Naive thymus-derived CD4-positive, alpha-beta T cell (primary cell): ENCODE results near the gene ZCWPW2. TPM values are rescaled to one million over a fixed set of nuclear protein-coding genes. Genes with fewer than 3 reads are reported as not detected.

Source experiments
- ATAC-seq: fragments of 150-1000 bp; cut with Tn5 transposase; 2 replicates; pipeline ENCODE4 v1.10.0; 2021; ENCODE audit warnings: mild to moderate bottlenecking, moderate library complexity
- CTCF ChIA-PET: fragments of 350-600 bp; sonication (Branson Sonifier 250); formaldehyde crosslinking; loops from one replicate; lab custom pipeline; 2021; ENCODE audit warnings: antibody characterized with exemption; lab: Charles Lee
- POLR2A ChIA-PET: fragments of 350-600 bp; sonication (Branson Sonifier 250); formaldehyde crosslinking; loops from one replicate; lab custom pipeline; 2021; ENCODE audit warnings: antibody characterized with exemption, inconsistent platforms; lab: Charles Lee
- DNase-seq, 9 donors: peaks; one replicate each; pipeline versions ENCODE4 v3.0.0 to v3.0.0-alpha.2; 2020 to 2022; ENCODE audit warnings: mixed read lengths in 1 of 9
- H3K27ac ChIP-seq: one replicate; pipeline ENCODE4 v1.7.0; 2013; ENCODE audit warnings: mild to moderate bottlenecking, low read depth, low read length, moderate library complexity
- H3K27me3 ChIP-seq, 2 donors: one replicate each; pipeline ENCODE4 v1.7.0; 2013; ENCODE audit warnings: low read length in 2 of 2, mild to moderate bottlenecking in 2 of 2, moderate library complexity in 2 of 2; ENCODE audit not compliant: control insufficient read depth in 2 of 2, insufficient read depth in 2 of 2
- H3K36me3 ChIP-seq, 3 experiments: 1 replicate in 2 of 3; 2 replicates in 1 of 3; pipeline ENCODE4 v1.7.0; 2013; ENCODE audit warnings: low read length in 3 of 3, mild to moderate bottlenecking in 3 of 3, moderate library complexity in 1 of 3; ENCODE audit not compliant: insufficient read depth in 3 of 3, control insufficient read depth in 2 of 3
- H3K4me1 ChIP-seq, 2 donors: one replicate each; pipeline ENCODE4 v1.7.0; 2013; ENCODE audit warnings: low read length in 2 of 2, mild to moderate bottlenecking in 2 of 2, moderate library complexity in 1 of 2; ENCODE audit not compliant: control insufficient read depth in 2 of 2, insufficient read depth in 2 of 2
- H3K4me3 ChIP-seq: 2 replicates; pipeline ENCODE4 v1.7.0; 2013; ENCODE audit warnings: mild to moderate bottlenecking, low read length
- H3K9me3 ChIP-seq, 3 experiments: 1 replicate in 2 of 3; 2 replicates in 1 of 3; pipeline ENCODE4 v1.7.0; 2013; ENCODE audit warnings: low read length in 3 of 3; ENCODE audit not compliant: control insufficient read depth in 2 of 3
- H3K27ac Mint-ChIP-seq, 9 donors: one replicate each; pipeline ENCODE4 v1.8.0; 2020 to 2022; ENCODE audit warnings: mixed read lengths in 9 of 9, mild to moderate bottlenecking in 8 of 9, moderate library complexity in 5 of 9, inconsistent platforms in 2 of 9
- H3K27me3 Mint-ChIP-seq, 5 donors: one replicate each; pipeline ENCODE4 v1.8.0; 2021 to 2022; ENCODE audit warnings: mixed read lengths in 5 of 5, mild to moderate bottlenecking in 1 of 5
- H3K36me3 Mint-ChIP-seq, 5 donors: one replicate each; pipeline ENCODE4 v1.8.0; 2020 to 2022; ENCODE audit warnings: mixed read lengths in 5 of 5, mild to moderate bottlenecking in 3 of 5, inconsistent platforms in 1 of 5
- H3K4me1 Mint-ChIP-seq, 7 donors: one replicate each; pipeline ENCODE4 v1.8.0; 2020 to 2022; ENCODE audit warnings: mixed read lengths in 7 of 7, mild to moderate bottlenecking in 3 of 7, inconsistent platforms in 1 of 7
- H3K4me3 Mint-ChIP-seq, 10 donors: one replicate each; pipeline ENCODE4 v1.8.0; 2020 to 2022; ENCODE audit warnings: mild to moderate bottlenecking in 10 of 10, mixed read lengths in 10 of 10, moderate library complexity in 6 of 10, inconsistent platforms in 2 of 10
- H3K9me3 Mint-ChIP-seq, 11 donors: one replicate each; pipeline ENCODE4 v1.8.0; 2020 to 2022; ENCODE audit warnings: mixed read lengths in 11 of 11, mild to moderate bottlenecking in 4 of 11, inconsistent platforms in 1 of 11, moderate library complexity in 1 of 11
- intact Hi-C, 2 donors: fragments of 100-400 bp; cut with micrococcal nuclease; formaldehyde crosslinking; loops; one replicate each; pipeline ENCODE4 v1.15.1; 2023
- polyA plus RNA-seq, 2 donors: library from polyadenylated mRNA; unstranded; fragments of 300-500 nt; fragmentation: Illumina TruSeq; gene quantifications; one replicate each; pipeline ENCODE4 v1.2.3, GENCODE V29; 2021
- total RNA-seq, 6 experiments: library from RNA in 5 of 6; stranded (reverse) in 5 of 6; gene quantifications; 1 replicate in 5 of 6; 2 replicates in 1 of 6; pipeline ENCODE4 v1.2.3 and lab custom pipeline; 2021 to 2026

Gene ZCWPW2
- total and polyA plus RNA-seq, 7 experiments from 2014 or later: 0.56 to 1.3 (median 0.78) TPM

GRCh38 chr3:28544831-28545230, 196.3 kb downstream of the ZCWPW2 start:
- DNase-seq (no peak), ATAC-seq (no peak)
- Mint-ChIP-seq H3K4me1 (no peaks in the 10 kb centered on the region), H3K9me3 (peaks cover 4 to 56% (median 24%) of the 10 kb centered on the region in 11 donors), H3K4me3 (no peak overlapping the region), H3K36me3 (peaks cover 0 to 15% (median 0%) of the 10 kb centered on the region in 5 donors), H3K27me3 (peaks cover 0 to 5% (median 4%) of the 10 kb centered on the region in 5 donors), H3K27ac (no peak overlapping the region)
- no peaks in the 10 kb centered on the region for H3K4me1 ChIP-seq
- POLR2A ChIA-PET: no interaction called here
- CTCF ChIA-PET: no interaction called here
- no peaks in the 10 kb centered on the region for H3K36me3 ChIP-seq
- intact Hi-C loops: no loop called here
- H3K27me3 ChIP-seq: no peaks in the 10 kb centered on the region
- H3K9me3 ChIP-seq: peaks cover 0 to 7% (median 0%) of the 10 kb centered on the region in 3 experiments
- H3K4me3 ChIP-seq: no peak overlapping the region
- H3K27ac ChIP-seq: no peak overlapping the region

DNA sequence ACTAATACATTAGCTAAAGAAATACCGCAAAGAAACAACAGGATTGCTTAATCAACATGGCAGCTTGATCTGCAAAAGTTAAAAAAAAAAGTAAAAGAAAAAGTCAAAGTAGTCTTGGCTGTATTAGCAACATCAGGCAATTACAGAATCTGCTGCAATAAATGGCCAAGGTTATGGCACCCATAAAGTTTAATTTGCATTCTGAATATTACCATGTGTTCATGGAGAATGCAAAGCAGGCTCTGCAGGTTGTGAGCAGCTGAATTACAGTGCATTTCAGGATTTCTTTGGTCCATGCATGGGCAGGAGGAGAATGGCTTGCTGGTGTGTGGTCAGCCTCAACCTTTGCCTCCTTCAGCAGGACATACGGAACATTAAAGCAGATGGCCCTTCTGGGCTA, 199.2 kb downstream of the ZCWPW2 start:
- Mint-ChIP-seq H3K4me1 (no peaks in the 10 kb centered on the region), H3K4me3 (no peak overlapping the region), H3K27ac (no peak overlapping the region), H3K27me3 (peaks cover 0 to 5% (median 4%) of the 10 kb centered on the region in 5 donors), H3K9me3 (peaks cover 0 to 37% (median 11%) of the 10 kb centered on the region in 11 donors), H3K36me3 (peaks cover 0 to 9% (median 0%) of the 10 kb centered on the region in 5 donors)
- DNase-seq: no peak
- ChIA-PET POLR2A (no interaction called here), CTCF (no interaction called here)
- Histone ChIP-seq H3K27me3 (no peaks in the 10 kb centered on the region), H3K9me3 (no peaks in the 10 kb centered on the region), H3K27ac (no peak overlapping the region), H3K36me3 (no peaks in the 10 kb centered on the region), H3K4me1 (no peaks in the 10 kb centered on the region), H3K4me3 (no peak overlapping the region)
- intact Hi-C loops: no loop called here
- ATAC-seq: no peak

DNA sequence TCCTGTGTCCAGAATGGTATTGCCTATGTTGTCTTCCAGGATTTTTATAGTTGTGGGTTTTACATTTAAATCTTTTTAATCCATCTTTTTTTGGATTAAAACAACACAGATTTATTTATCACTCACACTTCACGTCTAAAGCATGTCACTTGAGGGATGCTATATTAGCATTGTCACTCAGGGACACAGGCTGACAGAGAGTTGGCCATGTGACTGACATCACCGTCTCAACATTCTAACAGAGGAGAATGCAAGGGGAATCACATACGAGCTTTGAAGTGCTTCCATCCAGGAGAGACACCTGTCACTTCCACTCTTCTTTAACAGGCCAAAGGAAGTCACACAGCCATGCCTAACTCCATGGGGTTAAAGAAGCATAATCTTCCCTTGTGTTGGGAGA, 204.7 kb downstream of the ZCWPW2 start:
- intact Hi-C loops: no loop called here
- ATAC-seq: no peak
- ChIA-PET POLR2A (no interaction called here), CTCF (no interaction called here)
- Mint-ChIP-seq H3K27me3 (peaks cover 0 to 12% (median 0%) of the 10 kb centered on the region in 5 donors), H3K4me3 (no peak overlapping the region), H3K36me3 (no peaks in the 10 kb centered on the region), H3K9me3 (peaks cover 0 to 11% (median 3%) of the 10 kb centered on the region in 11 donors), H3K27ac (no peak overlapping the region), H3K4me1 (no peaks in the 10 kb centered on the region)
- Histone ChIP-seq H3K4me1 (no peaks in the 10 kb centered on the region), H3K9me3 (no peaks in the 10 kb centered on the region), H3K36me3 (no peaks in the 10 kb centered on the region), H3K4me3 (no peak overlapping the region), H3K27ac (no peak overlapping the region), H3K27me3 (no peaks in the 10 kb centered on the region)
- no peak for DNase-seq

DNA sequence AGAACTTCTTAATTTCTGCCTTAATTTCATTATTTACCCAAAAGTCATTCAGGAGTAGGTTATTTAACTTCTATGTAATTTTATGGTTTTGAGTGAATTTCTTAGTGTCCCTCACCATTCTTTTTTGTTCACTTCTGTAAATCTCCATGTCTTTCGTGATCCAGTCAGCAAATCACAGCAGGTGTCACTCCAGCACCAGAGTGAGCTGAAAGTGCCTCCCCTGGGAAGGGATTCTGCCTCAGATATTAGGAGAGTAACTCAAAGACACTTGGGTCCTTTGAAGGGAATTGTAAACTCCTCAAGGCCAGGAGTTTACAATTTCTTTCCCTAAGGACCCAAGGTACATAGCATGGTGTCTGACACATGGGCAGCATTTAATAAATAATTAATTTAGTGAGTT, 207.7 kb downstream of the ZCWPW2 start:
- intact Hi-C loops: no loop called here
- DNase-seq (no peak), ATAC-seq (no peak)
- peaks cover 0 to 5% (median 0%) of the 10 kb centered on the region in 11 donors for H3K9me3 Mint-ChIP-seq
- no peaks in the 10 kb centered on the region for H3K27me3 ChIP-seq
- no peaks in the 10 kb centered on the region for H3K36me3 Mint-ChIP-seq
- no peak overlapping the region for H3K4me3 ChIP-seq
- H3K4me3 Mint-ChIP-seq: no peak overlapping the region
- H3K27me3 Mint-ChIP-seq: peaks cover 0 to 16% (median 0%) of the 10 kb centered on the region in 5 donors
- no peak overlapping the region for H3K27ac ChIP-seq
- H3K4me1 ChIP-seq: no peaks in the 10 kb centered on the region
- POLR2A ChIA-PET: no interaction called here
- H3K27ac Mint-ChIP-seq: no peak overlapping the region
- no peaks in the 10 kb centered on the region for H3K36me3 ChIP-seq
- no peaks in the 10 kb centered on the region for H3K9me3 ChIP-seq
- no peaks in the 10 kb centered on the region for H3K4me1 Mint-ChIP-seq
- CTCF ChIA-PET: no interaction called here

- ATAC-seq (no peak), DNase-seq (no peak)
- H3K4me1 Mint-ChIP-seq: no peaks in the 10 kb centered on the region
- ChIA-PET CTCF (no interaction called here), POLR2A (no interaction called here)
- H3K9me3 Mint-ChIP-seq: peaks cover 0 to 9% (median 3%) of the 10 kb centered on the region in 11 donors
- peaks cover 0 to 22% (median 1%) of the 10 kb centered on the region in 5 donors for H3K27me3 Mint-ChIP-seq
- intact Hi-C loops: no loop called here
- no peaks in the 10 kb centered on the region for H3K27me3 ChIP-seq
- H3K36me3 ChIP-seq: no peaks in the 10 kb centered on the region
- no peaks in the 10 kb centered on the region for H3K9me3 ChIP-seq
- no peak overlapping the region for H3K27ac ChIP-seq
- no peak overlapping the region for H3K4me3 Mint-ChIP-seq
- no peak overlapping the region for H3K4me3 ChIP-seq
- no peaks in the 10 kb centered on the region for H3K36me3 Mint-ChIP-seq
- H3K4me1 ChIP-seq: no peaks in the 10 kb centered on the region
- no peak overlapping the region for H3K27ac Mint-ChIP-seq
Observed at GRCh38 chr3:28564211-28564610, 215.7 kb downstream of the ZCWPW2 start.

DNA sequence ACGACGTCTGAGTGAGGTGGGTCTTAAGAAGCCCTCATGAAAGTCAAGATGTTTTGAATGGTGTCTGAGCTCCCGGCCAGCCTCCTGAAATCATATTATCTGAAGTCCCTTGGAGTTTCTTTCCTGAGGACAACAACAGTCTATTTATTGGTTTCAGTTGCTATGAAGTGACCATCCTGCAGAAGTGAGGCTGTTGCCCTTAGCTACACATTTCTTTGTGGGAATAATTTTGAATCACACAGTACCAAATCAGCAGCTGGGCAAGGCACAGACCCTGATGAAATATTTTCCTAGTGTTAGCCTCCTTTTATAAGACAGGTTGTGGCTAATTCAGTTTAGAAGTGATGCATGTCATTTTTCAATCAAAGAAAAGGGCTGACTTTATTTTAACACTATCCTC, 220.8 kb downstream of the ZCWPW2 start:
- intact Hi-C loops: no loop called here
- ChIA-PET POLR2A (no interaction called here), CTCF (no interaction called here)
- ATAC-seq (no peak), DNase-seq (no peak)
- Histone ChIP-seq H3K4me1 (no peaks in the 10 kb centered on the region), H3K36me3 (no peaks in the 10 kb centered on the region), H3K27me3 (no peaks in the 10 kb centered on the region), H3K9me3 (no peaks in the 10 kb centered on the region), H3K27ac (no peak overlapping the region), H3K4me3 (no peak overlapping the region)
- Mint-ChIP-seq H3K4me1 (no peaks in the 10 kb centered on the region), H3K4me3 (no peak overlapping the region), H3K36me3 (no peaks in the 10 kb centered on the region), H3K27ac (no peak overlapping the region), H3K9me3 (peaks cover 0 to 12% (median 3%) of the 10 kb centered on the region in 11 donors), H3K27me3 (peaks cover 7 to 33% (median 13%) of the 10 kb centered on the region in 5 donors)

DNA sequence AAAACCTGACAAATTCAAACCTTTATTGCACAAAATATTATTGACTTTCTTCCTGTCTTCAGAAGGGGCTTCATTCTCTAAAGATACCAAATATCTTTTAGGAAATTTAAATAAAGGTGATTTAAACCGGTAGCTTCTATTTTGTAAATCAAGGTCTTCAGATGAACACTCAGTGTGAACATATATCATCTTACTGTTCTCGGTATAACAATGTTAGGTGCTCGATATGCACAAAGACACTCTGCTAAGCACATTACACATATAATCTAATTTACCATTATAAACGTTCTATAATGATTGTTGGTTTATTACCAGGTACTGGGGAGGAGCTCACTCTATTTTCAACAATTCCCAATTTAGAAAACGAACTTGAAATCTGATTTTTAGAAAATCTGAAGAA, 225.5 kb downstream of the ZCWPW2 start:
- peaks cover 2 to 7% of the 10 kb centered on the region in 2 donors for H3K27me3 ChIP-seq
- CTCF ChIA-PET: no interaction called here

More for the DNA sequence above, 225.5 kb downstream of the ZCWPW2 start:
- Histone ChIP-seq H3K9me3 (no peaks in the 10 kb centered on the region), H3K4me1 (no peaks in the 10 kb centered on the region), H3K27ac (no peak overlapping the region), H3K4me3 (no peak overlapping the region), H3K36me3 (no peaks in the 10 kb centered on the region)
- no peak for ATAC-seq
- intact Hi-C loops: loop anchor here in 1 of 2 donors (10.0 kb wide), 1 partner anchor 859 kb away; no protein-coding TSS in a partner anchor
- no peak for DNase-seq
- peaks cover 39 to 60% (median 52%) of the 10 kb centered on the region in 5 donors for H3K27me3 Mint-ChIP-seq
- H3K4me1 Mint-ChIP-seq: peaks cover 0 to 6% (median 3%) of the 10 kb centered on the region in 7 donors
- peaks cover 0 to 2% (median 0%) of the 10 kb centered on the region in 5 donors for H3K36me3 Mint-ChIP-seq
- peaks cover 0 to 8% (median 0%) of the 10 kb centered on the region in 11 donors for H3K9me3 Mint-ChIP-seq
- no peak overlapping the region for H3K27ac Mint-ChIP-seq
- H3K4me3 Mint-ChIP-seq: no peak overlapping the region
- POLR2A ChIA-PET: no interaction called here
